Adrenal gland (tissue), 5 donors: ENCODE measurements around the gene SFI1.

Experiments used
- CTCF ChIP-seq, 6 experiments: fragments of 450-650 bp in 4 of 6; fragments of 200-600 bp in 2 of 6; sonication (generic) in 1 of 6; IDR thresholded peaks; 1 replicate in 5 of 6; 2 replicates in 1 of 6; pipeline versions ENCODE4 v1.5.1 to v1.8.0; 2016 to 2021; ENCODE audit warnings: antibody characterized with exemption in 6 of 6, mild to moderate bottlenecking in 2 of 6, moderate library complexity in 1 of 6
- POLR2A ChIP-seq, 2 donors: fragments of 450-650 bp; IDR thresholded peaks; one replicate each; pipeline ENCODE4 v1.6.1; 2017; ENCODE audit warnings: antibody characterized with exemption in 2 of 2, mild to moderate bottlenecking in 2 of 2, moderate library complexity in 1 of 2
- donor health status: DM: no; HTN: no; CAD: no.

- TF ChIP-seq CTCF (IDR thresholded peaks at IDR 0.05) (no peak), POLR2A (IDR thresholded peaks at IDR 0.05) (no peak)
These were observed 83.5 kb downstream of the SFI1 start for GRCh38 chr22:31579835-31580242.
